ENCODE measurements around the gene BCKDHA. TPM values are rescaled to one million over a fixed set of nuclear protein-coding genes. Genes with fewer than 3 reads are reported as not detected.

The BCKDHA gene
- total RNA-seq, 1 donor from 2014 or later = 16.3 TPM

DNA sequence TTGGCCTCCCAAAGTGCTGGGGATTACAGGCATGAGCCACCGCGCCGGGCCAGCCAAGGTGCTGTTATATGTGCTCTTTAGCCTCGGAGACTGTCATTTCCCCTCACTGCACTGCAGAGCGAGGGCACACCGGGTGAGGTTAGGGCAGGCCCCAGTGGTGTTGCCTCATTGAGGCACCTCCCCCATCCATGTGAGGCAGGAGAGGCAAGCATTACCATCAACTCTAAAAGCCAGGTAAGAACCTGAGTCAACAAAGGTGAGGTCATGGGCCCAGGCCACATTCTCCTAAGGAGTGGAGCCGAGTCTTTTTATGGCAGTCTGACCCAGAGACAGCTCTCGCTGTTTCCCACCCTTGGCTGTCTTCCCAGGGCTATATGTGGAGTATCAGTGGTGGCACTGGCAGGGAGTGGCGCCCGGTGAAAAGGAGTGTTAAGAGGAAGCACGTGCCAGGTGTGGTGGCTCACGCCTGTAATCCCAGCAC, 18.6 kb downstream of the BCKDHA start:
- H3K9me3 Mint-ChIP-seq (ENCODE audit: low read depth) = no peaks in the 10 kb centered on the region
- peak overlapping the region; percentile 80 for H3K27ac Mint-ChIP-seq
- no peak for DNase-seq (ENCODE audit: low spot score, unreplicated experiment)
- H3K4me3 Mint-ChIP-seq (ENCODE audit: low read depth) = no peak overlapping the region
- no peak for TF ChIP-seq CTCF (IDR thresholded peaks at IDR 0.05; ENCODE audit: unreplicated experiment)
- H3K4me1 Mint-ChIP-seq (ENCODE audit: low read depth) = peaks cover 1% of the 10 kb centered on the region
- H3K36me3 Mint-ChIP-seq (ENCODE audit: insufficient read depth) = peaks cover 11% of the 10 kb centered on the region
- no peaks in the 10 kb centered on the region for H3K27me3 Mint-ChIP-seq

GRCh38 chr19:41420101-41420880, 22.7 kb downstream of the BCKDHA start:
- H3K4me3 Mint-ChIP-seq (ENCODE audit: low read depth) = no peak overlapping the region
- no peak for TF ChIP-seq CTCF (IDR thresholded peaks at IDR 0.05; ENCODE audit: unreplicated experiment)

GRCh38 chr19:41421314-41421713, 23.7 kb downstream of the BCKDHA start:
- H3K27me3 Mint-ChIP-seq = no peaks in the 10 kb centered on the region
- no peaks in the 10 kb centered on the region for H3K4me1 Mint-ChIP-seq (ENCODE audit: low read depth)
- H3K36me3 Mint-ChIP-seq (ENCODE audit: insufficient read depth) = peaks cover 11% of the 10 kb centered on the region
- H3K9me3 Mint-ChIP-seq (ENCODE audit: low read depth) = no peaks in the 10 kb centered on the region
- H3K4me3 Mint-ChIP-seq (ENCODE audit: low read depth) = no peak overlapping the region
- DNase-seq (ENCODE audit: low spot score, unreplicated experiment) = no peak
- TF ChIP-seq CTCF (IDR thresholded peaks at IDR 0.05; ENCODE audit: unreplicated experiment) = no peak
- no peak overlapping the region for H3K27ac Mint-ChIP-seq

More at GRCh38 chr19:41420101-41420880, 22.7 kb downstream of the BCKDHA start:
- Mint-ChIP-seq H3K4me1 (ENCODE audit: low read depth) (no peaks in the 10 kb centered on the region), H3K27ac (no peak overlapping the region), H3K9me3 (ENCODE audit: low read depth) (no peaks in the 10 kb centered on the region), H3K36me3 (ENCODE audit: insufficient read depth) (peaks cover 11% of the 10 kb centered on the region), H3K27me3 (no peaks in the 10 kb centered on the region)
- DNase-seq (ENCODE audit: low spot score, unreplicated experiment) = no peak

- Mint-ChIP-seq H3K4me1 (ENCODE audit: low read depth) (peaks cover 2% of the 10 kb centered on the region), H3K27me3 (no peaks in the 10 kb centered on the region), H3K27ac (peak overlapping the region; percentile 67), H3K4me3 (ENCODE audit: low read depth) (no peak overlapping the region), H3K36me3 (ENCODE audit: insufficient read depth) (peaks cover 11% of the 10 kb centered on the region), H3K9me3 (ENCODE audit: low read depth) (no peaks in the 10 kb centered on the region)
- no peak for TF ChIP-seq CTCF (IDR thresholded peaks at IDR 0.05; ENCODE audit: unreplicated experiment)
- no peak for DNase-seq (ENCODE audit: low spot score, unreplicated experiment)
Observed at GRCh38 chr19:41421973-41422372, 24.4 kb downstream of the BCKDHA start.

GRCh38 chr19:41422456-41422855, 24.8 kb downstream of the BCKDHA start:
- DNase-seq (ENCODE audit: low spot score, unreplicated experiment) = no peak
- H3K36me3 Mint-ChIP-seq (ENCODE audit: insufficient read depth) = peaks cover 11% of the 10 kb centered on the region
- no peaks in the 10 kb centered on the region for H3K9me3 Mint-ChIP-seq (ENCODE audit: low read depth)
- no peak overlapping the region for H3K27ac Mint-ChIP-seq
- peaks cover 4% of the 10 kb centered on the region for H3K4me1 Mint-ChIP-seq (ENCODE audit: low read depth)
- no peaks in the 10 kb centered on the region for H3K27me3 Mint-ChIP-seq
- no peak for TF ChIP-seq CTCF (IDR thresholded peaks at IDR 0.05; ENCODE audit: unreplicated experiment)
- H3K4me3 Mint-ChIP-seq (ENCODE audit: low read depth) = no peak overlapping the region

All from progenitor cell of endocrine pancreas (in vitro differentiated cells).